Caco-2 (cell line): Measurements from ENCODE around the gene ARHGEF40. TPM values are rescaled to one million over a fixed set of nuclear protein-coding genes. Genes with fewer than 3 reads are reported as not detected.

ENCODE experiments used
- Bru-seq: library from RNA; stranded (reverse); fragments of 400-500 nt; gene quantifications from one replicate; lab custom pipeline; 2021; lab: Mats Ljungman, UMichigan
- BruChase-seq, 2 experiments: library from RNA; stranded (reverse); fragments of 400-500 nt; gene quantifications; one replicate each; lab custom pipeline; 2021; lab: Mats Ljungman, UMichigan
- BruUV-seq: library from RNA; stranded (reverse); fragments of 400-500 nt; replicated peaks from 2 replicates; lab custom pipeline; 2021; lab: Mats Ljungman, UMichigan
- CTCF ChIA-PET: fragments of 300-600 bp; sonication (Branson Sonifier 250); formaldehyde crosslinking; loops from one replicate; lab custom pipeline; 2022; ENCODE audit warnings: antibody characterized with exemption; lab: Charles Lee
- POLR2A ChIA-PET: fragments of 300-600 bp; sonication (Branson Sonifier 250); formaldehyde crosslinking; loops from one replicate; lab custom pipeline; 2022; ENCODE audit warnings: antibody characterized with exemption; lab: Charles Lee
- DNase-seq, 2 experiments: peaks; one replicate each; pipeline versions ENCODE4 v3.0.0 to v3.0.0-alpha.2; 2020 to 2022
- H3K27me3 ChIP-seq: replicated peaks from 2 replicates; pipeline ENCODE4 v1.6.0; 2011; ENCODE audit warnings: low read length; ENCODE audit not compliant: control insufficient read depth, insufficient read depth
- H3K36me3 ChIP-seq: 2 replicates; pipeline ENCODE4 v1.5.1; 2011; ENCODE audit warnings: low read length; ENCODE audit not compliant: control insufficient read depth, insufficient read depth
- H3K4me1 ChIP-seq: fragments of 250-450 bp; sonication (Bioruptor Pico); 2 replicates; pipeline ENCODE4 v1.5.1; 2020; ENCODE audit warnings: mild to moderate bottlenecking
- H3K4me3 ChIP-seq: 2 replicates; pipeline ENCODE4 v1.5.1; 2011; ENCODE audit warnings: low read depth, mild to moderate bottlenecking, control low read depth, low read length
- H3K9me3 ChIP-seq: fragments of 250-450 bp; sonication (Bioruptor Pico); 2 replicates; pipeline ENCODE4 v1.5.1; 2020; ENCODE audit warnings: mild to moderate bottlenecking, moderate library complexity
- H3K27ac Mint-ChIP-seq: one replicate; pipeline ENCODE4 v1.8.0; 2022; ENCODE audit warnings: mixed read lengths; ENCODE audit not compliant: unreplicated experiment
- H3K27me3 Mint-ChIP-seq: one replicate; pipeline ENCODE4 v1.8.0; 2022; ENCODE audit warnings: mixed read lengths; ENCODE audit not compliant: insufficient read depth, unreplicated experiment
- H3K36me3 Mint-ChIP-seq: one replicate; pipeline ENCODE4 v1.8.0; 2022; ENCODE audit warnings: mild to moderate bottlenecking, mixed read lengths; ENCODE audit not compliant: insufficient read depth, unreplicated experiment
- H3K4me1 Mint-ChIP-seq: one replicate; pipeline ENCODE4 v1.8.0; 2022; ENCODE audit warnings: low read depth, mixed read lengths; ENCODE audit not compliant: unreplicated experiment
- H3K4me3 Mint-ChIP-seq: one replicate; pipeline ENCODE4 v1.8.0; 2022; ENCODE audit warnings: mild to moderate bottlenecking, moderate library complexity, mixed read lengths; ENCODE audit not compliant: unreplicated experiment
- H3K9me3 Mint-ChIP-seq: one replicate; pipeline ENCODE4 v1.8.0; 2022; ENCODE audit warnings: mixed read lengths; ENCODE audit not compliant: unreplicated experiment
- intact Hi-C: fragments of 100-400 bp; cut with micrococcal nuclease; formaldehyde crosslinking; loops from one replicate; pipeline ENCODE4 v1.10.0; 2022; ENCODE audit not compliant: unreplicated experiment
- long read RNA-seq: library from polyadenylated mRNA; stranded (forward); transcript quantifications from one replicate; pipeline ENCODE4 v2.0.0, GENCODE V29; 2022
- total RNA-seq: library from RNA; stranded (reverse); gene quantifications from 2 replicates; pipeline ENCODE4 v1.2.3, GENCODE V29; 2022
- TF ChIP-seq, protein P1 (sequence below), 2 experiments: fragments of 200-600 bp in 1 of 2; IDR thresholded peaks; 1 replicate in 1 of 2; 2 replicates in 1 of 2; pipeline versions ENCODE4 v1.5.1 to v1.8.0; 2011 to 2022; ENCODE audit warnings: antibody characterized with exemption in 1 of 2, control low read depth in 1 of 2, inconsistent platforms in 1 of 2, low read depth in 1 of 2, low read length in 1 of 2, mild to moderate bottlenecking in 1 of 2, moderate library complexity in 1 of 2; ENCODE audit not compliant: insufficient read depth in 1 of 2, severe bottlenecking in 1 of 2, unreplicated experiment in 1 of 2

ARHGEF40 gene
- total RNA-seq (6.5 and 7.1 TPM in 2 replicates), Bru-seq, nascent RNA (percentile 43 among the genes with signal in this experiment), BruChase-seq, experiment 1, labeled RNA remaining after a 2-hour chase (percentile 45 among the genes with signal in this experiment), BruChase-seq, experiment 2, labeled RNA remaining after a 6-hour chase (percentile 45 among the genes with signal in this experiment)
- long read RNA-seq, full-length matches to known transcripts: 1 of 4 reads
- long read RNA-seq, partial matches to known transcripts: 2 of 4 reads
- long read RNA-seq, other reads (novel, unspliced or antisense): 1 of 4 reads

DNA sequence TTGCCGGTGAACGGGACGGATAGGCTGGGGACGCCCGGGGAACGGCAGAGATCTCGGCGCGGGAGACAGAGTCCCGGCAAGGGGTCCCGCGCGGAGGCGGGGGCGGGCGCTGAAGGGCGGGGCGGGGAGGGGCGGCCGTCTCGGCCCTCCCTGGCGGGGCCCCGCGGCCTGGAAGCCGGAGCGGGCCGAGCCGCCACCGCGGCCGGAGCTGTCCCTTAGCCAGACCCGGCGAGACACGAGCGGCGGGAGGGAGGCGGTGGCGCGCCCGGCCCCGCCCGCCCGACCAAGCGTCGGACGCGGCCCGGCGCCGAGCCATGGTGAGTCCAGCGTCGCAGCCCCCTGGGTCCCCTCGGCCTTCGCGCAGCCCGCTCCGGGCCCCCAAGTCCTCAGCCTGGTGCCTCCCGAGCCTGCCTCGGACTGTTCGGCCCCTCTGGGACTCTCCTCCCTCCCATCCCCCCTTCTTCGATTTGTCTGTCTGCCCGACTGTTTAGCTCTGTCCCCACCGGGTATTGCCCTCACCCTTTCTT, at the start of gene ARHGEF40:
Gene ARHGEF40 (plus strand): TSS at position 222 of the 527 bp plus-strand sequence. CDS start 93 bp downstream, at position 315.
- DNase-seq: peak in 1 of 2 experiments; percentile 66
- no peaks in the 10 kb centered on the region for H3K4me1 Mint-ChIP-seq
- H3K9me3 ChIP-seq: no peaks in the 10 kb centered on the region
- intact Hi-C loops: no loop called here
- peak within 1 kb of the TSS; percentile 76 for H3K4me3 ChIP-seq
- peak within 1 kb of the TSS; percentile 84 for H3K4me3 Mint-ChIP-seq
- peaks cover 8% of the 10 kb centered on the region for H3K27me3 Mint-ChIP-seq
- H3K9me3 Mint-ChIP-seq: no peaks in the 10 kb centered on the region
- CTCF ChIA-PET: interaction anchor here (0.6 to 3.4 kb wide), 9 partner anchors 20 to 99 kb away, joined by 3 to 50 read pairs (median 6); no protein-coding TSS in a partner anchor
- BruUV-seq: no TSS peak
- no peaks in the 10 kb centered on the region for H3K36me3 ChIP-seq
- TF ChIP-seq, protein P1, sequence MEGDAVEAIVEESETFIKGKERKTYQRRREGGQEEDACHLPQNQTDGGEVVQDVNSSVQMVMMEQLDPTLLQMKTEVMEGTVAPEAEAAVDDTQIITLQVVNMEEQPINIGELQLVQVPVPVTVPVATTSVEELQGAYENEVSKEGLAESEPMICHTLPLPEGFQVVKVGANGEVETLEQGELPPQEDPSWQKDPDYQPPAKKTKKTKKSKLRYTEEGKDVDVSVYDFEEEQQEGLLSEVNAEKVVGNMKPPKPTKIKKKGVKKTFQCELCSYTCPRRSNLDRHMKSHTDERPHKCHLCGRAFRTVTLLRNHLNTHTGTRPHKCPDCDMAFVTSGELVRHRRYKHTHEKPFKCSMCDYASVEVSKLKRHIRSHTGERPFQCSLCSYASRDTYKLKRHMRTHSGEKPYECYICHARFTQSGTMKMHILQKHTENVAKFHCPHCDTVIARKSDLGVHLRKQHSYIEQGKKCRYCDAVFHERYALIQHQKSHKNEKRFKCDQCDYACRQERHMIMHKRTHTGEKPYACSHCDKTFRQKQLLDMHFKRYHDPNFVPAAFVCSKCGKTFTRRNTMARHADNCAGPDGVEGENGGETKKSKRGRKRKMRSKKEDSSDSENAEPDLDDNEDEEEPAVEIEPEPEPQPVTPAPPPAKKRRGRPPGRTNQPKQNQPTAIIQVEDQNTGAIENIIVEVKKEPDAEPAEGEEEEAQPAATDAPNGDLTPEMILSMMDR (IDR thresholded peaks at IDR 0.05; ENCODE audit: insufficient read depth in 1 of 2, low read depth in 1 of 2, low read length in 1 of 2, severe bottlenecking in 1 of 2, unreplicated experiment in 1 of 2): no peak
- POLR2A ChIA-PET: interaction anchor here (0.6 to 1.3 kb wide), 2 partner anchors 34 to 55 kb away, joined by 4 to 6 read pairs; no protein-coding TSS in a partner anchor
- H3K27ac Mint-ChIP-seq: peak within 1 kb of the TSS; percentile 22
- no peaks in the 10 kb centered on the region for H3K36me3 Mint-ChIP-seq
- H3K4me1 ChIP-seq: peaks cover 6% of the 10 kb centered on the region
- H3K27me3 ChIP-seq: no peaks in the 10 kb centered on the region

DNA sequence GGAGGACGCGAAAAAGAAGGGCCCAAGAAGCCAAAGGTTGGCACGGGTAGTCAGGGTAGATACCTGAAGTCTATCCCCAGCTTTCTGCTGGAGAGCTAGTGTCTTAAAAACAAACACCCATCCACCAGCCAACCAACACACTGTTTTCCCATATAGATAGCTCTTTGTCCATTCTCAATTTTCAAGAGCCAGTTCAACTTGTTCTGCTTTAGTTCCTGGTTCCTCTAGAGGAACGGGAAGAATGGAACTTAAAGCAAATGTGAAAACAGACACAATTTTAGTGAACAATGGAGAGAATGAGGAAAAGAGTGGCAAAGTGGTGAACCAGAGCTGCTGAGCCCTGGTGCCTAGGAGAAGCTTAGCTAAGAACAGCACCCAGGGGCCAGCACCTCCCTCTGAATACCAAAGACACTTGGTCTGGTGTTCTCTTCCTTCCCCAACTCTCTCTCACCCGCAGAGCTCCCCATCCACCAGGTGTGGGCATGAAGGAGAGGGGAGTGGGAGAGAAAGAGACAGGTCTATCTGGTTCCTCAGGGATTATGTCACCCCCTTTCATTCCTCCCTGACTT, 49.0 kb upstream of the ARHGEF40 start:
- Histone ChIP-seq H3K4me3 (no peak overlapping the region), H3K4me1 (peaks cover 9% of the 10 kb centered on the region; the same call in 1 of the 2 replicates), H3K9me3 (no peaks in the 10 kb centered on the region), H3K27me3 (no peaks in the 10 kb centered on the region), H3K36me3 (no peaks in the 10 kb centered on the region)
- TF ChIP-seq, protein P1 (IDR thresholded peaks at IDR 0.05; ENCODE audit: insufficient read depth in 1 of 2, low read depth in 1 of 2, low read length in 1 of 2, severe bottlenecking in 1 of 2, unreplicated experiment in 1 of 2): no peak
- DNase-seq: no peak
- Mint-ChIP-seq H3K36me3 (peaks cover 7% of the 10 kb centered on the region), H3K4me1 (peaks cover 11% of the 10 kb centered on the region), H3K27ac (no peak overlapping the region), H3K4me3 (no peak overlapping the region), H3K27me3 (no peaks in the 10 kb centered on the region), H3K9me3 (no peaks in the 10 kb centered on the region)
- ChIA-PET CTCF (no interaction called here), POLR2A (no interaction called here)
- BruUV-seq: no TSS peak
- intact Hi-C loops: no loop called here

DNA sequence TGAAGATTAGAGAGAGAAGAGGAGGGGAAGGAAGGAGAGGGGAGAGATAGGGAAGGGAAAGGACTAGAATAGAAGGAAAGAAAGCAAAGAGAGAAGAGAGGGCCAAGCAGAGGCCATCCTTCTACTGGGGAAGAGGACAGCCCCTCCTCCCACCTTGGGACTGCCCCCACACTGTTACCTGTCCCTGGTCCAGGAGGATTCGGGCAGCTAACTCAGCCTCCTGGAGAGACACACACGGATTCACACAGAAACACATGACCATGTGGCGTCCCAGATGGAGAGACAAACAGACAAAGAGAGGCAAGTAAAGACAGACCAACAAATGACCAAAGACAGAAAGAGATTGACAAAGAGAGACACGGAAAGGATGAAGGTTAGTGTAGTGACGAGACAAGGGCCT, 47.4 kb upstream of the ARHGEF40 start:
- Histone ChIP-seq H3K27me3 (no peaks in the 10 kb centered on the region), H3K36me3 (no peaks in the 10 kb centered on the region), H3K4me3 (no peak overlapping the region), H3K9me3 (no peaks in the 10 kb centered on the region), H3K4me1 (peaks cover 15% of the 10 kb centered on the region)
- intact Hi-C loops: no loop called here
- no TSS peak for BruUV-seq
- H3K36me3 Mint-ChIP-seq: peaks cover 1% of the 10 kb centered on the region
- H3K9me3 Mint-ChIP-seq: no peaks in the 10 kb centered on the region
- H3K27ac Mint-ChIP-seq: no peak overlapping the region
- H3K27me3 Mint-ChIP-seq: no peaks in the 10 kb centered on the region
- POLR2A ChIA-PET: no interaction called here
- H3K4me1 Mint-ChIP-seq: peaks cover 18% of the 10 kb centered on the region
- DNase-seq: no peak
- CTCF ChIA-PET: no interaction called here
- TF ChIP-seq, protein P1 (IDR thresholded peaks at IDR 0.05; ENCODE audit: insufficient read depth in 1 of 2, low read depth in 1 of 2, low read length in 1 of 2, severe bottlenecking in 1 of 2, unreplicated experiment in 1 of 2): no peak
- peak overlapping the region; percentile 28 for H3K4me3 Mint-ChIP-seq
